H1 (cell line): Measurements from ENCODE around the gene UPF2.

Source experiments
- BACH1 ChIP-seq: IDR thresholded peaks from 2 replicates; pipeline ENCODE4 v1.6.1; 2012; ENCODE audit warnings: low read length, improper control_type of control experiment
- CHD1 ChIP-seq: IDR thresholded peaks from 2 replicates; pipeline ENCODE4 v1.6.1; 2012; ENCODE audit warnings: low read depth, low read length, improper control_type of control experiment
- CREB1 ChIP-seq: IDR thresholded peaks from 2 replicates; pipeline ENCODE4 v1.6.1; 2012; ENCODE audit warnings: inconsistent platforms
- CTCF ChIP-seq, 3 experiments: IDR thresholded peaks; 1 replicate in 2 of 3; 2 replicates in 1 of 3; pipeline versions ENCODE4 v1.5.1 to v1.6.1; 2011; ENCODE audit warnings: low read length in 3 of 3, mild to moderate bottlenecking in 3 of 3, inconsistent platforms in 2 of 3, low read depth in 1 of 3, moderate library complexity in 1 of 3; ENCODE audit not compliant: insufficient read depth in 1 of 3; ENCODE audit errors: control extremely low read depth in 1 of 3
- EP300 ChIP-seq, 2 experiments: IDR thresholded peaks; 1 replicate in 1 of 2; 2 replicates in 1 of 2; pipeline ENCODE4 v1.6.1; 2011 to 2012; ENCODE audit warnings: low read depth in 2 of 2, low read length in 2 of 2, mild to moderate bottlenecking in 2 of 2, borderline replicate concordance in 1 of 2, inconsistent platforms in 1 of 2, moderate library complexity in 1 of 2
- EZH2 ChIP-seq: fragments of 200-600 bp; sonication (generic); IDR thresholded peaks from 2 replicates; pipeline ENCODE4 v1.7.1; 2012; ENCODE audit warnings: low read depth, mild to moderate bottlenecking, moderate library complexity, low read length, inconsistent platforms; ENCODE audit not compliant: severe bottlenecking
- GABPA ChIP-seq: IDR thresholded peaks from 2 replicates; pipeline ENCODE4 v1.6.1; 2011; ENCODE audit warnings: mild to moderate bottlenecking, low read length, moderate library complexity, borderline replicate concordance; ENCODE audit not compliant: insufficient read depth
- GTF2F1 ChIP-seq: IDR thresholded peaks from 2 replicates; pipeline ENCODE4 v1.6.1; 2012; ENCODE audit warnings: low read depth, low read length, improper control_type of control experiment, borderline replicate concordance
- PHF8 ChIP-seq: fragments of 200-600 bp; sonication (generic); conservative IDR thresholded peaks from 2 replicates; pipeline ENCODE4 v1.7.1; 2012; ENCODE audit warnings: low read depth, mild to moderate bottlenecking, inconsistent platforms, low read length, moderate library complexity
- POLR2A ChIP-seq, 2 experiments: IDR thresholded peaks; 1 replicate in 1 of 2; 2 replicates in 1 of 2; pipeline ENCODE4 v1.6.1; 2011; ENCODE audit warnings: low read depth in 2 of 2, low read length in 2 of 2, mild to moderate bottlenecking in 2 of 2; ENCODE audit errors: control extremely low read depth in 1 of 2
- RNF2 ChIP-seq: fragments of 200-900, 300-1000 bp; sonication (generic); IDR thresholded peaks from 2 replicates; pipeline ENCODE4 v1.7.1; 2016; ENCODE audit warnings: borderline replicate concordance, low read depth, mild to moderate bottlenecking, antibody characterized with exemption, low read length; ENCODE audit not compliant: poor library complexity, severe bottlenecking; ENCODE audit errors: missing control alignments
- TAF1 ChIP-seq: IDR thresholded peaks from 2 replicates; pipeline ENCODE4 v1.6.1; 2011; ENCODE audit warnings: mild to moderate bottlenecking, low read depth, low read length

- no peak for TF ChIP-seq CTCF (IDR thresholded peaks at IDR 0.05; ENCODE audit: control extremely low read depth in 1 of 3, insufficient read depth in 1 of 3, low read depth in 1 of 3, low read length in 3 of 3)
- TF ChIP-seq POLR2A (IDR thresholded peaks at IDR 0.05; ENCODE audit: control extremely low read depth in 1 of 2, low read depth in 2 of 2, low read length in 2 of 2) = no peak
- no peak for TF ChIP-seq EZH2
- TF ChIP-seq EP300 (IDR thresholded peaks at IDR 0.05; ENCODE audit: borderline replicate concordance in 1 of 2, low read depth in 2 of 2, low read length in 2 of 2) = no peak
- no peak for TF ChIP-seq BACH1
- TF ChIP-seq CHD1 = no peak
- TF ChIP-seq CREB1 = no peak
- TF ChIP-seq RNF2 = no peak
- no peak for TF ChIP-seq GTF2F1
- no peak for TF ChIP-seq TAF1
- no peak for TF ChIP-seq GABPA
- no peak for TF ChIP-seq PHF8
These were observed 165.1 kb downstream of the UPF2 start for GRCh38 chr10:11877591-11877905.
